PFSK-1 (cell line): ENCODE measurements around the gene RNF8.

Source experiments
- POLR2AphosphoS5 ChIP-seq: IDR thresholded peaks from 2 replicates; pipeline ENCODE4 v1.6.1; 2012; ENCODE audit warnings: low read depth, mild to moderate bottlenecking, control low read depth, low read length, moderate library complexity
- SIN3A ChIP-seq: IDR thresholded peaks from 2 replicates; pipeline ENCODE4 v1.6.1; 2012; ENCODE audit warnings: mild to moderate bottlenecking, low read length, moderate library complexity, borderline replicate concordance; ENCODE audit not compliant: insufficient read depth
- TAF1 ChIP-seq: IDR thresholded peaks from 2 replicates; pipeline ENCODE4 v1.6.1; 2012; ENCODE audit warnings: low read length, control low read depth, borderline replicate concordance; ENCODE audit not compliant: insufficient read depth

GRCh38 chr6:37332894-37333293 is 20.9 kb upstream of the RNF8 start:
- TF ChIP-seq POLR2AphosphoS5 (no peak), TAF1 (no peak), SIN3A (no peak)
